CD14-positive monocyte (primary cell): ENCODE results near the gene AMOTL1. TPM values are rescaled to one million over a fixed set of nuclear protein-coding genes. Genes with fewer than 3 reads are reported as not detected.

ENCODE experiments used
- DNase-seq, 3 donors: peaks; one replicate each; pipeline ENCODE4 v3.0.0-alpha.2; 2011 to 2022
- H2AFZ ChIP-seq: 2 replicates; pipeline ENCODE4 v1.6.0; 2012; ENCODE audit warnings: mild to moderate bottlenecking, low read depth, low read length, inconsistent platforms; ENCODE audit not compliant: insufficient read depth, poor library complexity, severe bottlenecking
- H3K27ac ChIP-seq, 2 donors: 1 replicate in 1 of 2; 2 replicates in 1 of 2; pipeline ENCODE4 v1.5.1; 2012 to 2013; ENCODE audit warnings: low read length in 2 of 2, control low read depth in 1 of 2, inconsistent platforms in 1 of 2, low read depth in 1 of 2, mild to moderate bottlenecking in 1 of 2
- H3K27me3 ChIP-seq, 2 donors: one replicate each; pipeline versions ENCODE4 v1.6.0 to v1.6.1; 2011 to 2013; ENCODE audit warnings: low read length in 2 of 2; ENCODE audit not compliant: control insufficient read depth in 2 of 2, insufficient read depth in 2 of 2
- H3K36me3 ChIP-seq, 2 donors: replicated peaks in 1 of 2; 1 replicate in 1 of 2; 2 replicates in 1 of 2; pipeline versions ENCODE4 v1.5.1 to v1.6.1; 2012 to 2013; ENCODE audit warnings: low read length in 2 of 2, control low read depth in 1 of 2, inconsistent platforms in 1 of 2, mild to moderate bottlenecking in 1 of 2; ENCODE audit not compliant: insufficient read depth in 2 of 2, control insufficient read depth in 1 of 2
- H3K4me1 ChIP-seq, 2 donors: 1 replicate in 1 of 2; 2 replicates in 1 of 2; pipeline versions ENCODE4 v1.5.1 to v1.6.1; 2012 to 2013; ENCODE audit warnings: low read length in 2 of 2, control low read depth in 1 of 2, inconsistent platforms in 1 of 2, mild to moderate bottlenecking in 1 of 2, moderate library complexity in 1 of 2; ENCODE audit not compliant: insufficient read depth in 2 of 2, control insufficient read depth in 1 of 2
- H3K4me2 ChIP-seq: replicated peaks from 2 replicates; pipeline ENCODE3; 2012; ENCODE audit warnings: low read length, moderate library complexity, mild to moderate bottlenecking; ENCODE audit not compliant: poor library complexity, severe bottlenecking; ENCODE audit errors: extremely low read depth
- H3K4me3 ChIP-seq, 3 experiments: fragments of 200-600 bp in 1 of 3; sonication (generic) in 1 of 3; replicated peaks in 1 of 3; 1 replicate in 2 of 3; 2 replicates in 1 of 3; pipeline ENCODE4 v1.5.1; 2011 to 2013; ENCODE audit warnings: low read length in 3 of 3, mild to moderate bottlenecking in 3 of 3, control low read depth in 2 of 3, low read depth in 2 of 3, inconsistent platforms in 1 of 3, moderate library complexity in 1 of 3
- H3K79me2 ChIP-seq: 2 replicates; pipeline ENCODE4 v1.6.0; 2012; ENCODE audit warnings: mild to moderate bottlenecking, control low read depth, inconsistent platforms, low read length, moderate library complexity; ENCODE audit not compliant: insufficient read depth
- H3K9ac ChIP-seq: 2 replicates; pipeline ENCODE4 v1.6.0; 2017; ENCODE audit warnings: low read length, mild to moderate bottlenecking; ENCODE audit not compliant: insufficient read depth, poor library complexity, severe bottlenecking
- H3K9me3 ChIP-seq, 2 donors: replicated peaks in 1 of 2; 1 replicate in 1 of 2; 2 replicates in 1 of 2; pipeline versions ENCODE4 v1.5.1 to v1.6.1; 2012 to 2013; ENCODE audit warnings: low read length in 2 of 2, control low read depth in 1 of 2; ENCODE audit not compliant: control insufficient read depth in 1 of 2, insufficient read depth in 1 of 2
- H4K20me1 ChIP-seq: 2 replicates; pipeline ENCODE4 v1.6.0; 2012; ENCODE audit warnings: mild to moderate bottlenecking, low read length, control low read depth, moderate library complexity; ENCODE audit not compliant: insufficient read depth
- H3K27ac Mint-ChIP-seq, 7 donors: one replicate each; pipeline ENCODE4 v1.8.0; 2020; ENCODE audit warnings: mild to moderate bottlenecking in 7 of 7, mixed read lengths in 7 of 7, moderate library complexity in 6 of 7, inconsistent platforms in 2 of 7
- H3K27me3 Mint-ChIP-seq, 3 donors: one replicate each; pipeline ENCODE4 v1.8.0; 2021 to 2022; ENCODE audit warnings: low read depth in 3 of 3, mild to moderate bottlenecking in 3 of 3, mixed read lengths in 3 of 3, moderate library complexity in 3 of 3, inconsistent platforms in 1 of 3
- H3K36me3 Mint-ChIP-seq, 2 donors: one replicate each; pipeline ENCODE4 v1.8.0; 2020; ENCODE audit warnings: mixed read lengths in 2 of 2, inconsistent platforms in 1 of 2, mild to moderate bottlenecking in 1 of 2
- H3K4me1 Mint-ChIP-seq: one replicate; pipeline ENCODE4 v1.8.0; 2020; ENCODE audit warnings: mild to moderate bottlenecking, mixed read lengths
- H3K4me3 Mint-ChIP-seq, 2 donors: one replicate each; pipeline ENCODE4 v1.8.0; 2020; ENCODE audit warnings: mild to moderate bottlenecking in 2 of 2, mixed read lengths in 2 of 2, moderate library complexity in 1 of 2
- H3K9me3 Mint-ChIP-seq, 7 donors: one replicate each; pipeline ENCODE4 v1.8.0; 2020 to 2022; ENCODE audit warnings: mixed read lengths in 7 of 7, mild to moderate bottlenecking in 6 of 7, moderate library complexity in 6 of 7, inconsistent platforms in 2 of 7
- CTCF ChIP-seq: fragments of 200-600 bp; IDR thresholded peaks from one replicate; pipeline ENCODE4 v1.8.0; 2022; ENCODE audit warnings: antibody characterized with exemption, mild to moderate bottlenecking
- WGBS: methylation state at CpG from one replicate; pipeline ENCODE4 v1.1.5; 2013; ENCODE audit warnings: missing lambda C conversion rate; ENCODE audit not compliant: insufficient coverage; 5-methylcytosine and 5-hydroxymethylcytosine counted together
- intact Hi-C, 2 donors: fragments of 100-400 bp; cut with micrococcal nuclease; formaldehyde crosslinking; loops; one replicate each; pipeline versions ENCODE4 v1.15.0 to v1.15.1; 2023
- polyA plus RNA-seq, 3 donors: library from polyadenylated mRNA; depleted of rRNA in 1 of 3; unstranded in 2 of 3; stranded (reverse) in 1 of 3; fragments of 300-500 nt in 2 of 3; fragments of >200 nt in 1 of 3; fragmentation: Illumina TruSeq in 2 of 3; gene quantifications; 1 replicate in 2 of 3; 2 replicates in 1 of 3; pipeline ENCODE4 v1.2.3, GENCODE V29; 2012 to 2021

The AMOTL1 gene
- polyA plus RNA-seq, 3 donors = 0.41 to 0.66 (median 0.46) TPM

- Histone ChIP-seq H3K79me2 (no peaks in the 10 kb centered on the region), H3K27ac (no peak overlapping the region), H3K9ac (no peak overlapping the region), H3K27me3 (no peaks in the 10 kb centered on the region), H3K9me3 (no peaks in the 10 kb centered on the region), H2AFZ (no peak overlapping the region), H3K4me3 (no peak overlapping the region), H3K4me2 (no peak overlapping the region), H4K20me1 (no peaks in the 10 kb centered on the region), H3K36me3 (peaks cover 0 to 4% of the 10 kb centered on the region in 2 donors), H3K4me1 (peaks cover 0 to 5% of the 10 kb centered on the region in 2 donors)
- TF ChIP-seq CTCF = no peak
- H3K4me1 Mint-ChIP-seq = peaks cover 14% of the 10 kb centered on the region
- no peaks in the 10 kb centered on the region for H3K27me3 Mint-ChIP-seq
- WGBS = 100% methylated on average over 1 of the region's 4 CpGs
- no peak for DNase-seq
- H3K9me3 Mint-ChIP-seq = peaks cover 0 to 2% (median 0%) of the 10 kb centered on the region in 7 donors
- no peak overlapping the region for H3K4me3 Mint-ChIP-seq
- H3K36me3 Mint-ChIP-seq = peaks cover 18 to 20% of the 10 kb centered on the region in 2 donors
- intact Hi-C loops = no loop called here
- H3K27ac Mint-ChIP-seq = no peak overlapping the region
Measured at GRCh38 chr11:94796863-94797262, 28.7 kb downstream of the AMOTL1 start.

- Histone ChIP-seq H3K9me3 (no peaks in the 10 kb centered on the region), H3K9ac (no peak overlapping the region), H3K27ac (no peak overlapping the region), H3K36me3 (peaks cover 0 to 4% of the 10 kb centered on the region in 2 donors), H3K4me2 (no peak overlapping the region), H3K27me3 (no peaks in the 10 kb centered on the region), H2AFZ (no peak overlapping the region), H3K4me1 (peaks cover 0 to under 1% of the 10 kb centered on the region in 2 donors), H3K79me2 (no peaks in the 10 kb centered on the region), H4K20me1 (no peaks in the 10 kb centered on the region), H3K4me3 (no peak overlapping the region)
- DNase-seq = no peak
- Mint-ChIP-seq H3K9me3 (no peaks in the 10 kb centered on the region), H3K27ac (peak overlapping the region in 1 of 7 donors; percentile 30), H3K27me3 (no peaks in the 10 kb centered on the region), H3K4me3 (no peak overlapping the region), H3K36me3 (peaks cover 23 to 24% of the 10 kb centered on the region in 2 donors), H3K4me1 (peaks cover 7% of the 10 kb centered on the region)
- no peak for TF ChIP-seq CTCF
- intact Hi-C loops = no loop called here
- WGBS = 97% methylated on average over 17 of the region's 17 CpGs
Measured at GRCh38 chr11:94799726-94800125, 31.6 kb downstream of the AMOTL1 start.
